ENCODE results near the gene MED13L.

Gene MED13L

GRCh38 chr12:116182359-116183063 is 95.0 kb downstream of the MED13L start:
- TF ChIP-seq ZFX (IDR thresholded peaks at IDR 0.05; ENCODE audit: borderline replicate concordance): no peak
- TF ChIP-seq CTCF (IDR thresholded peaks at IDR 0.05): no peak
- no peak overlapping the region for H3K27ac ChIP-seq

- no peak overlapping the region for H3K27ac ChIP-seq
- TF ChIP-seq ZFX (IDR thresholded peaks at IDR 0.05; ENCODE audit: borderline replicate concordance): no peak
These were observed 97.0 kb downstream of the MED13L start for GRCh38 chr12:116180448-116180847.

- H3K27ac ChIP-seq: no peak overlapping the region
- TF ChIP-seq ZFX (IDR thresholded peaks at IDR 0.05; ENCODE audit: borderline replicate concordance): no peak
- no peak for TF ChIP-seq CTCF (IDR thresholded peaks at IDR 0.05)
These were observed 98.1 kb downstream of the MED13L start for GRCh38 chr12:116179384-116179783.

DNA sequence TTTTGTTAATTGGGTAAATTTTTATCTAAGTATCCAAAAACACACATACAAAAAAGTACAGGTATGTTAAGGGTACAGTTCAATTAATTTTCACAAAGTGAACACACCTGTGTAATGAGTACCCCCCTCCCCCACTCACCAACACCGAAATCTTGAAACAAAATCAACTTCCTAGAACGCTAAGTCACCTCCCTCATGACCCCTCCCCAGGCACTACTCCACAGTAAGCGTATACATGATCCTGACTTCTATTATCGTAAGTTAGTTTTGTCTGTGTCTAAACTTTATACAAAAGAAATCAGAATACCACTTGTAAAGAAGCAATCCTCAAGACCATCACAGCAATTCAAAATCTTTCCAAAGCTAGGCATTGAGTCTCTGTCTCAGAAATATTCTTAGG is 100.5 kb downstream of the MED13L start:
- TF ChIP-seq ZFX (IDR thresholded peaks at IDR 0.05; ENCODE audit: borderline replicate concordance): no peak
- no peak for TF ChIP-seq CTCF (IDR thresholded peaks at IDR 0.05)
- H3K27ac ChIP-seq: no peak overlapping the region

GRCh38 chr12:116174904-116175303 is 102.6 kb downstream of the MED13L start:
- TF ChIP-seq CTCF (IDR thresholded peaks at IDR 0.05) (no peak), ZFX (IDR thresholded peaks at IDR 0.05; ENCODE audit: borderline replicate concordance) (no peak)
- H3K27ac ChIP-seq: no peak overlapping the region

GRCh38 chr12:116174006-116174405 is 103.5 kb downstream of the MED13L start:
- no peak for TF ChIP-seq ZFX (IDR thresholded peaks at IDR 0.05; ENCODE audit: borderline replicate concordance)
- TF ChIP-seq CTCF (IDR thresholded peaks at IDR 0.05): no peak

DNA sequence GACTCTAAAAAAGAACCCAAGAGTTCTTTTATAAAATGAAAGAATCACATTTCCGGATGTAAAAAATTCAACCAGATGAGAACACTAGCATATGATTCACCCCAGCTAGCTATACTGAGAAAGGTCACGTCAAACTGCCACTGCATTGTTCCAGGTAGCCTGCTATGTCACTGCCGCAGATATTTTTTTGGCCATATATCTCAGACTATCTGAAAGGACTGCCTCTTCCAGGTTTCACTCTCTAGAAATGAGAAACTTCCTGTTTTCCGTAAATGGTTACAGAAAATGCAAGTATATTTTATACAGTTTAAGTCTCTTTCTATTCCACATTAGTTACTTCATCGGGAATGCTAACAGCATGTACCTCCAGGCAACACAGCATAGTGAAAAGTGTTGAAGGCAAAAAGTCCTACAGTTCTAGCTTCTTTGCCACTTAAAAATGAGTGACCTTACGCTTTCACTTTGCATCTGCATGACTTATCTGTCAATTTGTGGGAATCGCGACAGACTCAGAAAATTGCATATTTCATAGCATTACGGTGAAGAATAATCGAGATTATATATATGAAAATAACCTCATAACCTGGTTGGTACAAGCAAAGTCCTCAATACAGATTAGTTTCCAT is 105.2 kb downstream of the MED13L start:
- TF ChIP-seq CTCF (IDR thresholded peaks at IDR 0.05) (no peak), ZFX (IDR thresholded peaks at IDR 0.05; ENCODE audit: borderline replicate concordance) (no peak)
- H3K27ac ChIP-seq: no peak overlapping the region

More at GRCh38 chr12:116174006-116174405, 103.5 kb downstream of the MED13L start:
- H3K27ac ChIP-seq: no peak overlapping the region

Data from 22Rv1 (cell line).